ENCODE measurements around the gene CCDC15. TPM values are rescaled to one million over a fixed set of nuclear protein-coding genes. Genes with fewer than 3 reads are reported as not detected.

Gene CCDC15
- total and polyA plus RNA-seq, 2 experiments from 2014 or later = 2.9 to 3.3 TPM

- Histone ChIP-seq H3K9me2 (ENCODE audit: insufficient read depth) (no peaks in the 10 kb centered on the region), H3K79me2 (replicated peaks; ENCODE audit: insufficient read depth) (no peaks in the 10 kb centered on the region), H3K27ac (ENCODE audit: low read depth) (no peak overlapping the region), H3K4me2 (no peak overlapping the region), H3F3A (replicated peaks; ENCODE audit: low read depth) (no peaks in the 10 kb centered on the region), H3K4me3 (no peak overlapping the region), H3K36me3 (ENCODE audit: insufficient read depth) (no peaks in the 10 kb centered on the region), H4K20me1 (replicated peaks; ENCODE audit: insufficient read depth) (no peaks in the 10 kb centered on the region), H2AFZ (no peak overlapping the region), H3K27me3 (ENCODE audit: insufficient read depth) (peaks cover 11% of the 10 kb centered on the region; the same call in 1 of the 2 replicates), H3K4me1 (ENCODE audit: insufficient read depth) (no peaks in the 10 kb centered on the region)
- DNase-seq (ENCODE audit: low spot score) = no peak
- ATAC-seq = no peak
- Mint-ChIP-seq H3K4me1 (no peaks in the 10 kb centered on the region), H3K27me3 (ENCODE audit: insufficient read depth, low read depth, poor library complexity) (peaks cover 6% of the 10 kb centered on the region), H3K36me3 (ENCODE audit: low read depth) (no peaks in the 10 kb centered on the region), H3K27ac (no peak overlapping the region), H3K4me3 (no peak overlapping the region), H3K9me3 (no peaks in the 10 kb centered on the region)
- no peak for TF ChIP-seq EZH2phosphoT487 (IDR thresholded peaks at IDR 0.05; ENCODE audit: unreplicated experiment)
These were observed 15.7 kb upstream of the CCDC15 start for GRCh38 chr11:124938206-124938765.

GRCh38 chr11:124938970-124939369 lies 15.0 kb upstream of the CCDC15 start:
- Mint-ChIP-seq H3K27me3 (ENCODE audit: insufficient read depth, low read depth, poor library complexity) (peaks cover 6% of the 10 kb centered on the region), H3K9me3 (no peaks in the 10 kb centered on the region), H3K4me3 (no peak overlapping the region), H3K4me1 (no peaks in the 10 kb centered on the region), H3K27ac (no peak overlapping the region), H3K36me3 (ENCODE audit: low read depth) (no peaks in the 10 kb centered on the region)
- no peaks in the 10 kb centered on the region for H3K36me3 ChIP-seq (ENCODE audit: insufficient read depth)
- no peak for TF ChIP-seq REST (IDR thresholded peaks at IDR 0.05; ENCODE audit: unreplicated experiment)
- no peak for TF ChIP-seq CTCF (conservative IDR thresholded peaks at IDR 0.05; ENCODE audit: low read depth in 2 of 2)
- TF ChIP-seq POLR2AphosphoS5 (IDR thresholded peaks at IDR 0.05; ENCODE audit: low read depth) = no peak
- no peak for TF ChIP-seq EZH2phosphoT487 (IDR thresholded peaks at IDR 0.05; ENCODE audit: unreplicated experiment)
- no peak for TF ChIP-seq EZH2 (IDR thresholded peaks at IDR 0.05; ENCODE audit: low read depth, unreplicated experiment)
- no peak for TF ChIP-seq ZNF114 (CRISPR knock-in tag; IDR thresholded peaks at IDR 0.05)
- H4K20me1 ChIP-seq (replicated peaks; ENCODE audit: insufficient read depth) = no peaks in the 10 kb centered on the region
- 0 out of 2 replicates have a peak overlapping the region, but pooled peaks have one; percentile 14 for H2AFZ ChIP-seq
- no peak overlapping the region for H3K27ac ChIP-seq (ENCODE audit: low read depth)
- ATAC-seq (peak; percentile 50; the same call in 2 of the 3 replicates), DNase-seq (ENCODE audit: low spot score) (no peak)
- no peak overlapping the region for H3K4me3 ChIP-seq
- H3F3A ChIP-seq (replicated peaks; ENCODE audit: low read depth) = no peaks in the 10 kb centered on the region
- H3K9me2 ChIP-seq (ENCODE audit: insufficient read depth) = no peaks in the 10 kb centered on the region
- no peak overlapping the region for H3K4me2 ChIP-seq
- no peaks in the 10 kb centered on the region for H3K4me1 ChIP-seq (ENCODE audit: insufficient read depth)
- H3K79me2 ChIP-seq (replicated peaks; ENCODE audit: insufficient read depth) = no peaks in the 10 kb centered on the region
- peaks cover 11% of the 10 kb centered on the region; the same call in 1 of the 2 replicates for H3K27me3 ChIP-seq (ENCODE audit: insufficient read depth)
